ENCODE data around the gene DMWD.

DMWD gene

DNA sequence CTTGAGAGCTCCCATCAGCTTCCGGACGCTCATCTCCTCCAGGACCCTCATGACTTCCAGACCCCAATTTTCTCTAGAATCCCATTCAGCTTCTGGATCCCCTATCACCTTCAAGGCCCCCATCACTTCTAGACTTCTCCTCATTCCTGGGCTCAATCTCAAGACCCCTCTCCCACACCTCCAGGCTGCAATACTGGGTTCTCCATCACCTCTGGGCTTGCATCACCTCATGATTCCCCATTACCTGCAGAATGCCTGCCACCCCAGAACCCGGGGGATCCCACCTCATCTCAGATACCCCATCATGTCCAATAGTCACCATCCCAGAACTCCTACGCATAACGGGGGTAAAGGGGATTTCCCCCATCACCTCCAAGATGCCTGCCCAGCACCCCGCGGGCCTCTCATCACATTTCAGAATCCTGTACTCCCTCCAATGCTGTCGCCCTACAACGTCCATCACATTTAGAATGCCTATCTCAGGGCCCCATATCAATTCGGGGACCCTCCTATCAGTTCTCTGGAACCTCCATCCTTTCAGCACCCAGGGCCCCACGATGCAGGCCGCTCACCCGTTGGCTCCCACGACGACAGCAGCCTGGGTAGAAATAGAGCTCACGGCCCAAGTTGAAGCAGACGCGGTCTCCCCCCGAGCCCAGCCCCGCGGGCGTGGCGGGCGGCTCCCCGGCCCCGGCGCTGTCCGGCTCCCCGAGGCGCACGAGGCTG, 738 bp downstream of the DMWD start:
- no peak for DNase-seq
- in situ Hi-C loops (cut with HindIII; ENCODE audit: low pct_ligation_motif_present, low pct_unique_long_range_greater_than_20kb, low sequenced_read_pairs): no loop called here

DNA sequence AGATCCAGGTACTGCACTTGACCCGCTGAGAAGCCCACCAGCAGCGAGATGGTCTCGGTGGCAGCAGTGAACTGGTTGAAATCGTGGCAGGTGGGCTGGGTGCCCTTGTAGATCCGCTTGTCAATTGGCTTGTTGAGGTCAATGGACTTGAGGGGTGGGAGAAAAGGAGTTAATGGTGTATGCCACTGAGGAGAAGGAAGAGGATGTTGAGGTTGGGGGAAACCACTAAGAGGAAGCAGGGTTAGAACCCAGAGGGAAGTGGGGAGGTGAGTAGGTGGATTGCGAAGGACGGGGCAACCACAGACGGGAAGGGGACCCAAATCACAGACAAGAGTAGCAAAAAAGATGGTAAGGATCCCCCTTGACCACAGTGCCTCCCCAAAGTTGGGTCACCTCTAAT, 1.7 kb downstream of the DMWD start:
- in situ Hi-C loops (cut with HindIII; ENCODE audit: low pct_ligation_motif_present, low pct_unique_long_range_greater_than_20kb, low sequenced_read_pairs): no loop called here
- no peak for DNase-seq

DNA sequence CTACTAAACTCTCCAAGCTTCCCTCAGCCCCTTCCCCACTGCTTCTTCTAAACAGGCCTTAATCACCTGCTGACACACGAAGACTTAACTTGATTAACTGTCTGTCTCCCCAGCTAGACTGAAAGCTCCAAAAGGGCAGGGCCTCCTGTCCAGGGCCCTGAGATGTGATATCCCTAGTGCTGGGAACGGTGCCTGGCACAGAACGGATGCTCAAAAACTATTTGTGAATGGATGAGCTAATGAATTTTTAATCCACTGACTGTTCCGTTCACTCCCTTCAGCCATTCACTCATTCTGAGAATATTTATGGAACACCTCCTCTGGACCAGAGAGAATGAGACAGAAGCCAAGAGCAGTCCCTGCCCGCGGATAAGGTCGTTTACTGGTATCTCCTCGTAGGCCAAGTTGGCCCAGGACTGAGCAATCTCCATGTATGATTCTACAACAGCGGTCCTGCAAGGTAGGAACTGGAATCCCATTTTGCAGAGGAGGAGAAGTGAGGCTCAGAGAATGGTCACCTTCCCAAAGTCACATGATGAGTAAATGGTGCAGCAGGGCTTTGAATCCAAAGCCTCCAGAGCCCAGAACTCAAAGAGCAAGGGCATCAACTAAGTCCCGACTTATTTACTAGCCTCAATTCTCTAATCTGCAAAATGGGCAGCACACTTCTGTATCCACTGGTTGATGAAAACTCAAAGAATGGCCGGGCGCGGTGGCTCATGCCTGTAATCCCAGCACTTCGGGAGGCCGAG, 3.4 kb downstream of the DMWD start:
- in situ Hi-C loops (cut with HindIII; ENCODE audit: low pct_ligation_motif_present, low pct_unique_long_range_greater_than_20kb, low sequenced_read_pairs): no loop called here
- DNase-seq: no peak

DNA sequence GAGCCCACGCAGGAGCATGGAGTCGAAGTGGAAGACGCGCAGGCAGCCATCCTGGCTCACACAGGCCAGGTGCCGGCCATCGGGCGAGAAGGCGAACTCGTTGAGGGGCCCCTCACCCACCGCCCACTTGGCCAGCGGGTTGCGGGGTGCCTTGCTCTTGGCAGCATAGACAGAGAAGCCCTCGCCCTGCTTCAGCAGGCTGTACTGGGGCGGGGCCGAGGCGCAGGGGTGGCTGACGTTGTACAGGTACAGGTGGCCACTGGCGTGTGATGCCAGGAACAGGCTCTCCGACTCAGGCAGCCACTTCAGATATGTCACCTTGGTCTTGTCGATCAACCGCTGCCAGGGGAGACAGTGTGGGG, 6.1 kb downstream of the DMWD start:
- DNase-seq: no peak
- in situ Hi-C loops (cut with HindIII; ENCODE audit: low pct_ligation_motif_present, low pct_unique_long_range_greater_than_20kb, low sequenced_read_pairs): no loop called here

DNA sequence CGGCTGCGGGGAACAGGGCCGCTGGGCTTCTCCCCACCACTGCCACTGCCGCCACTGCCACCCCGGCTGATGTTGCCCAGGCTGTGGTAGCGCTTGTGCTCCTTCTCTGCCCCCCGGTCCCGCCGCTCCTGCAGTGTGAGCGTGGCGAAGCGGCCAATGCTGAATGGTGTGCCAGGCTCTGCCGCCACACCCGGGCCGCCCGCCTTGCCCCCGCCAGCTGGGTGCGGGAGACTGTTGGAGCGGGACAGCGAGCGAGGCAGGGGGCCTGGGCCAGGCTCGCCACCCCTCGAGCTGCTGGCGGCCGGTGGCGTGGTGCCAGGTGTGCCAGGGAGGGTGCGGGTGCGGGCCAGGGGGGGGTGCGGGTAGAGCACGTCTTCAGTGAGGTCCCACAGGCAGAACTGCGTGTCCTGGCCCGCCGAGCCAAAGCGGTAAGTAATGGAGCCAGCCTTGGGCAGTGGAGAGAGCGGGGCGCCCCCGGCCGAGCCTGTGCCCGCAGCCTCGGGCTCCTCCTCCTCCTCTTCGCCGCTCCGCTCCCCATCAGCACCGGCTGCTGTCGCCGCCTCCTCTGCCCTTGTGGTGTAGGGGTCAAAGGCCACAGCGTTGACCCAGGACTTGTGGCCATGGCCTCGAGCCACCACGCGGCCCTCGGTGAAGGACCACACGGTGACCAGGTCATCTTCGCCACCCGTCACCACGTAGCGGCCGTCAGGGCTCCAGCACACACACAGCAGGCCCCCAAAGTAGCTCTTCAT, 6.7 kb downstream of the DMWD start:
- DNase-seq: no peak
- in situ Hi-C loops (cut with HindIII; ENCODE audit: low pct_ligation_motif_present, low pct_unique_long_range_greater_than_20kb, low sequenced_read_pairs): no loop called here

DNA sequence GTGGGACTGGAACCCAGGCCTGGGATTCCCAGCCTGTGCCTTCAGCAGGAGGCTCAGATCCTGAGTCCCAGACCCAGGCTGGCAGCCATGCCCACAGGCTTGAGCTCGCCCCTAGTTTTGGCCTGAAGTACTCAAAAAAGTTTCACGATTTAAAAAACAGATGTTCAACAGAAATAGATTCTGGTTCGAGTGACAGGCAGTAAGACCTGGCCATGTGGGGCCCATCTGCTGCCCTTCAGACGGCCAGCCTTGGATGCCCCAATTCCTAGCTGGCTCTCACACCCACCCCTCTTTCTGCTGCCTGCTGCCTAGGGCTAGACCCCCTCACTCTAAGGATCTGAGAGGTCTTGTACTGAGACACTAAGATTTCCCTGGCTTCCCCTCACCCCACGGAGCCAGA, 7.5 kb downstream of the DMWD start:
- in situ Hi-C loops (cut with HindIII; ENCODE audit: low pct_ligation_motif_present, low pct_unique_long_range_greater_than_20kb, low sequenced_read_pairs): no loop called here
- no peak for DNase-seq

DNA sequence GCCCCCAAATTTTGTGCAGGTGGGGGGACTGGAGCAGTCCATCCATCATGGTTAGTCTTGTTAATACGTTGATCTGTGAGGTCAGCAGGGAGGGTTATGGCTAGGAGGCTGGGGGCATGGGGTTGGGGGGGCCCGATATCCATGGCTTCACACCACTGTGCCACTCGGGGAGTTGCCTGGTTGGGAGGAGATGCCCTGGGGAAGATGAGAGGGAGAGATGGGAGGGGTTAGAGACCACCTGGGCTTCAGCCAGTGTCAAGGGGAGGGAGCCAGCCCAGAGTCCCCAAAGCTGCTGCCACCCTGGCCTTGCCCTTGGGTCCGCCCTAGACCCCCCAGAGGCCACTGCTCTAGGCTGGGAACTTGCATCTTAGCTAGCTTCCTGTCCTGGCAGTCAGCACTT, 8.5 kb downstream of the DMWD start:
- no peak for DNase-seq
- in situ Hi-C loops (cut with HindIII; ENCODE audit: low pct_ligation_motif_present, low pct_unique_long_range_greater_than_20kb, low sequenced_read_pairs): no loop called here

DNA sequence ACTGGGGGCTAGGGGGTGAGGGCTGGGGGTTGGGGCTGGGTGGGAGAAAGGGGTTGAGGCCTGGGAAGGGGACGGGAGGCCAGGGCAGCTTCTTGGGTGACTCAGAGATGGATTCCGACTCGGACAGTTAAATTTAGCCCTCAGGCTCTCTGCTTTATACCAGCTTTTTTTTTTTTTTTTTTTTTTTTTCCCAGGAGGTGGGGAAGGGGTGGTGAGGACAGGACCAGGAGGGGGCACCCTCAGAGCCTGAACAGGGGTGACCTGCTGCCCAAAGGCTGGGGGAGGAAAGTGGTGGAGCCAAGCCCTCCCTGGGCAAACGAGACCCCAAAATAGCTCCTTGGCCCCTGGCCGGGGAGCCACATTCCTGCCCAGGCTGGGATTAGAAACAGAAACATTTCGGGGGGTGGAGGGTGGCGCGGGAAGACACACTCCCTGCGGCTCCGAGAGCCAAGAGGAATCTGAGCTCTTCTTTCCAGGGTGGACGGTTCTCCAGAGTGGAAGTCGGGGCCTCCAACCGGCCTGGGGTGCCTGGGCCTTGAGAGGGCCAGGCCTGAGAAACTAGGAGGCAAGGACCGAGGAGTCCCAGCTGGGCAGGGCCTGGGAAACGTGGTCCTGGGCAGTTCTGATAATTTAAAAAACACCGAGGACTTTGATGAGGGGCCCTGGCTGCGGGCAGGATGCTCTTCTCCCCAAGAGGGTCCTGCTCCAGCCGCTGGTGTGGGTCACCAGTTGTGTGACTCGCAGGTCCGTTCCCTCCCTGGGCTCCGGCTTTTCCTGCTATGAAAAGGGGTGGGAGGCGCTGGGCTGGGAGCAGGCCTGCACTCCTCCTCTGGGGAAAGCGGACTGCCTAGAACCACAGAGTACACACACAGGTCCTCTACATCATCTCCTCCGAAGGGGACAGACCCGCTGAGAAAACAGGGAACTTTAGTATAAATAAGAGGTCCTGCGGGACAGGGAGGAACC, 9.5 kb downstream of the DMWD start:
- in situ Hi-C loops (cut with HindIII; ENCODE audit: low pct_ligation_motif_present, low pct_unique_long_range_greater_than_20kb, low sequenced_read_pairs): no loop called here
- DNase-seq: peak; percentile 53

DNA sequence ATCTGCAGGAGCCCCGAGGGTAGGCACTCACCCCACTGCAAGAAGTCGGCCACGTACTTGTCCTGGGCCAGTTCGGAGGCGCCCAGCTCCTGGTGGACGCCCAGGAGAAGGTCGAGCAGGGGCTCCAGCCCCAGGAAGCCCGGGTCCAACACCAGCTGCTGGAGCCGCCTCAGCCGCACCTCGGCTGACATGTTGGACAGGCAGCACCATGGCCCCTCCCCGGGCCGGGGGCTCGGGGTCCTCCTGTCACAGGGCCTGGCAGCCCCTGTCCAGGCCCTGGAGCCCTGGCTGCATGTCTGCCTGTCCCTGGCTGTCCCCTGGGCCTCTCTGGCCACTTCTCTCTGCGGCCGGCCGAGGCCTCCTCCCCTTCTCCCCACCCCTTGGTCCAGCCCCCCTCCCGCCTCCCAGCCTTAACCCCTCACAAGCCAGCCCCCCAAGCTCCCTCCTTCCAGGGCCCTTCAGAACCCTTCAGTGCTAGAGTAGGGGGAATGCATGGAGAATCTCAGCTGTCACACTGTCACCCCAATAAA, 10.4 kb downstream of the DMWD start, which contains the start of gene DMPK:
DMPK (minus strand) TSS at position 329 of the 530 bp plus-strand sequence; CDS start at position 191, 138 bp downstream.
- DNase-seq: no peak
- in situ Hi-C loops (cut with HindIII; ENCODE audit: low pct_ligation_motif_present, low pct_unique_long_range_greater_than_20kb, low sequenced_read_pairs): no loop called here

DNA sequence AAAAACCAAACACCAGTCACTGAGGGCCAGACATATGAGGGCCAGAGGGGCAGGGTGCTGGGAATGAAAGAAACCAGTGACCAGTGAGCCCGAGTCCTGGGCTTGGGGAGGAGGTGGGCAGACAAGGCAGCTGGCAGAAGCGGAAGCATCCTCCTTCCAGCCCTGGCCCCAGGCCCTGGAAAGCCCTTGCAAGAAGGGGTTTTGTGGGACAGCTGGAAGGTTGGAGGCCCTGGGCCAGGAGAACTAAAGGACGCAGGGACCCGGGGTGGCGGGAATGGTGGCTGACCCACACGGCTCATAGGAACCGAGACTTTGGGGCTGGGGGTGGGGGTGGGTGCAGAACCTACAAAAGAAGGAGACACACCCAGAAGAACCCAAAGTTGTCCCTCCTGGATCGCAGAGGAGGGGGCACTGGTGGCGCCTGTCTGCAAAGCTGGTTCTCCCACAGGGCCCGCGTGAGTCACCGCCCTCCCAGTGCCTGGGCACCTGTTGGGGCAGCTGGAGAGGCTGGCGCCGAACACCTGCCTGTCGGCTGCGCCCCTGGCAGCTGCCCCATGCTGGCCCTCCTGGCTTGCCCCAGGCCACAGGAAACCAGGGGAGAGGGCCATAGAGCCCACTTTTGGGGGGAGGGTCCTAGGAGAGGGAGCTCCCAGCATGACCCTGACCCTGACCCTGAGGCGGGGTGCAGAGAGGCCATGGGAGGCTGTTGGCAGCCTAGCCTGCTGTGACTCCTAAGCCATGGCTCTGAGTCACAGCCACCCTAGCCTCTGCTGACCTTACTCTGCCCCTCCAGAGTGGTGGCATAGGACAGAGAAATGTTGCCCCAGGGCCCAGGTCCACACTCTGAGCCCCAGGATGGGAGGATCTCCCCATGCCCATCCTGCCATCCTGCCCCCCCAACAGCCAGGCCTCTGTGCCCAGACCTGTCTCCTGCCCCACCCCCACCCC, 11.2 kb downstream of the DMWD start:
- DNase-seq: peak; percentile 32
- in situ Hi-C loops (cut with HindIII; ENCODE audit: low pct_ligation_motif_present, low pct_unique_long_range_greater_than_20kb, low sequenced_read_pairs): no loop called here

DNA sequence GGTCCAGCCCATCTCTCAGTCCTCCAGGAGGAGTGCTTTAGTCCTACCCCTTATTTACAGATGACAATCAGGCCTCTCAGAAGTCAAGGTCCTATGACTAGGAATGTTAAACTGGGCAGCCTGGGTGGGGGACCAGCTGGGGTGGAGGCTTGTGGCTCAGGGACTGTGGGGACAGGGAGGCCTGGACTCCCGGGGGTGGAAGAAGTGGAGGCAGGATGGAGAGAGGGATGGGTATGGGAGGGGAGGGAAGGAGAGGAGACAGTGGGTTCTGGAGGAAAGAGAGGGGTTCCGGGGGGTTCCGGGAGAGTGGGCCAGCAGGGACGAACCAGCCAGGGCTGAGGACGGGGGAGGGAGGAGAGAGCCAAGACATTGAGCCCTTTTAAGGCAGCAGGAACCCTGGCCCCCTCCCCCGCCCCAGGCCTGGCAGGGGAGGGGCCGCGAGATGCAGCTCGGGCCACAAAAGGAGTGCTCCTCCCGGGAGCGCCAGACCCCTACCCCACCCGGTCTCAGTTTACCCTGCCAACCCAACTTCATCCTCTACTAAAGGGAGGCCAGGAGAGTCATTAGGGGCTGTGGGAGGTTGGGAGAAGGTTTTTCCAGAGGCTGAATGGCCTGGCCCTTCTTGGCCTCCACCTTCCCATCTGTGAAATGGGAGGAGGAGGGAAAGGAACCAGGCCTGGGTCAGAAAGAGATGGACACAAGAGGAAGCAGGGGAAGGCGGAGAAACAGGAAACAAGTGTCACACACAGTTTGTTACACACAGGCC, 12.0 kb downstream of the DMWD start:
- no peak for DNase-seq
- in situ Hi-C loops (cut with HindIII; ENCODE audit: low pct_ligation_motif_present, low pct_unique_long_range_greater_than_20kb, low sequenced_read_pairs): no loop called here

DNA sequence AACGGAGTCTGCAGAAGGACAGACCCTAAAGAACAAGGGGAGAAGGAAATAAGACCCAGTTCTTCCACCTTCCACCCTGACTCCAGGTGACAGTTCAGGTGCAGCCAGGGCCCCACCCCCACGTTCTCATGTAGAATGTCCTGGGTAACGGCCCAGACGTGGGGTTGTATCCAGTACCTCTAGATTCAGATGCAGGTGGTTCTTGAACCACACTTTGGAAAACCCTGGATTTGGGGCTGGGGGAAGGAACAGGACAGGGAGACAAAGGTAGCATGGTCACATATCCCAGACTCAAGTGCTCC, 12.5 kb downstream of the DMWD start:
- no peak for DNase-seq
- in situ Hi-C loops (cut with HindIII; ENCODE audit: low pct_ligation_motif_present, low pct_unique_long_range_greater_than_20kb, low sequenced_read_pairs): no loop called here

DNA sequence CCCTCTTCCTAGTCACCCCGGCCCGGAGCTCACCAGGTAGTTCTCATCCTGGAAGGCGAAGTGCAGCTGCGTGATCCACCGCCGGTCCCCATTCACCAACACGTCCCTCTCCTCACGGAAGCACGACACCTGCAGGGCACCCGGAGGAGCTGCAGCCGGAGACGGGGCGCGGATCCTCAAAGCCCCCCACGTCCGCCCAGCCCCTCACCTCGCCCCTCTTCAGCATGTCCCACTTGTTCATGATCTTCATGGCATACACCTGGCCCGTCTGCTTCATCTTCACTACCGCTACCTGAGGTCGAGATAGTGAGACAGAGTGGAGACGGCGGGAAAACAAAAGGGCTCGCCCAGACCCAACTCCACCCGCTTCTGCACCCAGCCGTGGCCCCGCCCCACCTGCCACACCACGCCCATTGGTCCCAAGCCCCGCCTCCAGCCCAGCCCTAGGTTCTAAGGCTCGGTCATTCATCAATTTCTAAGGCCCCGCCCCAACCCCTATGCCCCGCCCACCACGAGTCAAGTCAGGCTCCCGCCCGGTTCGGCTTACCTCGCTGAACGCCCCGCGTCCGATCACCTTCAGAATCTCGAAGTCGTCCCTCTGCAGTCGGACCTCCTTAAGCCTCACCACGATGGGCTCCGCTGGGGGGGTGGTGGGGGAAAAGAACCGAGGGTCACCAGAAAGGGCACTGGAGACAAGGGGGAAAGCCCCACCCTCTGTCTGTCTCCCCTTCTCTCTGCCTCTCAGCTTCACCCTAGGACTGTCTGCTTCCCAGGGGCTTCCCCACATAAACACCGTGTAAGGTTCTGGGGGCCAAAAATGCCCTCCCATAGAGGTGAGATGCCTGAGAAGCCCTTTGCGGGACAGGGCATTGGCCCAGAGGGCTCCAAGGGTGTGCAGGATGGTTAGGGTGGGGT, 13.2 kb downstream of the DMWD start:
- peak; percentile 44 for DNase-seq
- in situ Hi-C loops (cut with HindIII; ENCODE audit: low pct_ligation_motif_present, low pct_unique_long_range_greater_than_20kb, low sequenced_read_pairs): no loop called here

DNA sequence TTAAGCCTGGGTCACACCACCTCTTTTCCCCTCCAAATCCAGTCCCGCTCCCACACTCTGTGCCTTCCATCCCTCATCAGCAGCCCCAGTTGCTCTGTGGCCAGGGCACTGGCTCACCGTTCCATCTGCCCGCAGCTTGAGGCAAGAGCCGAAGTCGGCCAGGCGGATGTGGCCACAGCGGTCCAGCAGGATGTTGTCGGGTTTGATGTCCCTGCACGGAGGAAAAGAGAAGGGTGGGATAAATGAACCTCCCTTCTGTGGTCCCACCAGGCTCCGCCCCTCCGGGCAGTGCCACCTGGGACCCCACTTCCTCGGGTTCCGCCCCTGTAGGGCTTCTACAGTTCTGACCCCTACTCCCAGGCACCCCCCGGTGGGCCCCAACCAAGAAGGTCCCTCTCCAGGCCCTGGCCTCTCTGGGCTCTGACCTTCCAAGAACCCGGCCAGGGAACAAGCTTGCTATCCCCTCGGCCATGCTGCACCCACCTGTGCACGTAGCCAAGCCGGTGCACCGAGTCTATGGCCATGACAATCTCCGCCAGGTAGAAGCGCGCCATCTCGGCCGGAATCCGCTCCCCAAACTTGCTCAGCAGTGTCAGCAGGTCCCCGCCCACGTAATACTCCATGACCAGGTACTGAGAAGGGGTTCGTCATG, 14.5 kb downstream of the DMWD start:
- in situ Hi-C loops (cut with HindIII; ENCODE audit: low pct_ligation_motif_present, low pct_unique_long_range_greater_than_20kb, low sequenced_read_pairs): no loop called here
- no peak for DNase-seq

DNA sequence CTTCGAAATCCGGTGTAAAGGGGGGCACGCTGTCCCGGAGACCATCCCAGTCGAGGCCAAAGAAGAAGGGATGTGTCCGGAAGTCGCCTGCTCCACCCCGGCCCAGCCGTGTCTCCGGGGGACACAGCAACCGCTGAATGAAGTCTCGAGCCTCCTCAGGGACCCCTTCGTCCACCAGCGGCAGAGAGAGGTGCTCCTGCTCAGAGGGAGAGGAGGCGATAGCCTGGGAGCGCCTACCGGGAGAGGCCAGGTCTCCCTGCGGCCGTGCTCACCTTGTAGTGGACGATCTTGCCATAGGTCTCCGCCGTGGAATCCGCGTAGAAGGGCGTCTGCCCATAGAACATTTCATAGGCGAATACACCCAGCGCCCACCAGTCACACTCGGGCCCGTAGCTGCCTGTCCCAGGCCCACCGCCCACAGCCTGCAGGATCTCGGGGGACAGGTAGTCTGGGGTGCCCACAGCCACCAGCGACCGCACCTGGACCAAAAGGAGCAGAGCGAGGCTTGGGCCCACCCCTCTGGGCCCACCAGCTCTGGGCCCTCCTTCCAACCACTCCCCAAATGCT, 15.2 kb downstream of the DMWD start:
- no peak for DNase-seq
- in situ Hi-C loops (cut with HindIII; ENCODE audit: low pct_ligation_motif_present, low pct_unique_long_range_greater_than_20kb, low sequenced_read_pairs): no loop called here
